MM.1S (cell line): Measurements from ENCODE around the gene DHX8.

Experiments used
- DNase-seq: peaks from one replicate; pipeline ENCODE4 v3.0.0-alpha.2; 2015
- H2AFZ ChIP-seq: fragments of 300-600 bp; sonication (generic); 2 replicates; pipeline ENCODE4 v1.6.0; 2016; ENCODE audit warnings: antibody characterized with exemption, low read length
- H3F3A ChIP-seq: fragments of 300-600 bp; sonication (generic); 2 replicates; pipeline ENCODE4 v1.6.1; 2016; ENCODE audit warnings: mild to moderate bottlenecking, antibody characterized with exemption, low read length, moderate library complexity, mixed read lengths; ENCODE audit not compliant: insufficient read depth
- H3K27ac ChIP-seq: fragments of 300-600 bp; sonication (generic); 2 replicates; pipeline ENCODE4 v1.5.1; 2016; ENCODE audit warnings: mild to moderate bottlenecking, low read length
- H3K27me3 ChIP-seq: fragments of 300-600 bp; sonication (generic); replicated peaks from 2 replicates; pipeline ENCODE4 v1.6.0; 2016; ENCODE audit warnings: low read length; ENCODE audit not compliant: insufficient read depth
- H3K36me3 ChIP-seq: fragments of 300-600 bp; sonication (generic); replicated peaks from 2 replicates; pipeline ENCODE4 v1.6.1; 2016; ENCODE audit warnings: mild to moderate bottlenecking, low read length, mixed read lengths; ENCODE audit not compliant: insufficient read depth
- H3K4me1 ChIP-seq: fragments of 300-600 bp; sonication (generic); 2 replicates; pipeline ENCODE4 v1.6.1; 2016; ENCODE audit warnings: low read length, mixed read lengths
- H3K4me2 ChIP-seq: fragments of 300-600 bp; sonication (generic); 2 replicates; pipeline ENCODE4 v1.6.0; 2016; ENCODE audit warnings: low read depth, low read length
- H3K4me3 ChIP-seq: fragments of 300-600 bp; sonication (generic); 2 replicates; pipeline ENCODE4 v1.5.1; 2016; ENCODE audit warnings: low read length, mixed read lengths
- H3K79me2 ChIP-seq: fragments of 300-600 bp; sonication (generic); 2 replicates; pipeline ENCODE4 v1.6.1; 2016; ENCODE audit warnings: mixed run types, low read length, mixed read lengths
- H3K9ac ChIP-seq: fragments of 300-600 bp; sonication (generic); 2 replicates; pipeline ENCODE4 v1.6.1; 2016; ENCODE audit warnings: low read length, mixed read lengths
- H3K9me2 ChIP-seq: fragments of 300-600 bp; sonication (generic); replicated peaks from 2 replicates; pipeline ENCODE4 v1.6.1; 2016; ENCODE audit warnings: mild to moderate bottlenecking, low read length, mixed read lengths; ENCODE audit not compliant: insufficient read depth
- H3K9me3 ChIP-seq: fragments of 300-600 bp; sonication (generic); replicated peaks from 2 replicates; pipeline ENCODE4 v1.6.1; 2016; ENCODE audit warnings: mild to moderate bottlenecking, low read length, mixed read lengths; ENCODE audit not compliant: insufficient read depth
- H4K20me1 ChIP-seq: fragments of 300-600 bp; sonication (generic); 2 replicates; pipeline ENCODE4 v1.6.1; 2016; ENCODE audit warnings: mild to moderate bottlenecking, low read length, moderate library complexity, mixed read lengths; ENCODE audit not compliant: insufficient read depth
- CTCF ChIP-seq: fragments of 300-600 bp; sonication (generic); IDR thresholded peaks from 2 replicates; pipeline ENCODE4 v1.5.1; 2016; ENCODE audit warnings: antibody characterized with exemption, low read length, mixed read lengths
- EZH2 ChIP-seq: fragments of 300-600 bp; sonication (generic); optimal IDR thresholded peaks from 2 replicates; pipeline ENCODE3; 2017; ENCODE audit warnings: low read depth, mild to moderate bottlenecking, antibody characterized with exemption, low read length, mixed read lengths
- EZH2phosphoT487 ChIP-seq: fragments of 300-600 bp; sonication (generic); IDR thresholded peaks from 2 replicates; pipeline ENCODE4 v1.6.1; 2018; ENCODE audit warnings: antibody characterized with exemption, low read length

DHX8 gene

GRCh38 chr17:43532581-43532980, 48.8 kb downstream of the DHX8 start:
- TF ChIP-seq EZH2phosphoT487 (no peak), EZH2 (no peak), CTCF (no peak)

GRCh38 chr17:43533699-43534098, 49.9 kb downstream of the DHX8 start:
- H3K9ac ChIP-seq: no peak overlapping the region
- no peak overlapping the region for H3K4me3 ChIP-seq
- H3K9me2 ChIP-seq: no peaks in the 10 kb centered on the region
- no peaks in the 10 kb centered on the region for H3F3A ChIP-seq
- no peaks in the 10 kb centered on the region for H4K20me1 ChIP-seq
- no peaks in the 10 kb centered on the region for H3K36me3 ChIP-seq
- no peaks in the 10 kb centered on the region for H3K4me1 ChIP-seq
- H3K27ac ChIP-seq: no peak overlapping the region
- no peak for DNase-seq
- no peak overlapping the region for H2AFZ ChIP-seq
- H3K27me3 ChIP-seq: no peaks in the 10 kb centered on the region
- TF ChIP-seq EZH2 (no peak), CTCF (no peak), EZH2phosphoT487 (no peak)
- H3K4me2 ChIP-seq: no peak overlapping the region
- H3K9me3 ChIP-seq: no peaks in the 10 kb centered on the region
- no peaks in the 10 kb centered on the region for H3K79me2 ChIP-seq

More at GRCh38 chr17:43532581-43532980, 48.8 kb downstream of the DHX8 start:
- no peaks in the 10 kb centered on the region for H3K9me3 ChIP-seq
- no peaks in the 10 kb centered on the region for H3K27me3 ChIP-seq
- H3F3A ChIP-seq: no peaks in the 10 kb centered on the region
- no peak overlapping the region for H2AFZ ChIP-seq
- H3K27ac ChIP-seq: no peak overlapping the region
- H3K79me2 ChIP-seq: no peaks in the 10 kb centered on the region
- H3K36me3 ChIP-seq: no peaks in the 10 kb centered on the region
- H3K9me2 ChIP-seq: no peaks in the 10 kb centered on the region
- no peak overlapping the region for H3K4me2 ChIP-seq
- no peak overlapping the region for H3K4me3 ChIP-seq
- no peak for DNase-seq
- H3K4me1 ChIP-seq: no peaks in the 10 kb centered on the region
- H4K20me1 ChIP-seq: no peaks in the 10 kb centered on the region
- H3K9ac ChIP-seq: no peak overlapping the region

- no peak overlapping the region for H3K4me3 ChIP-seq
- no peaks in the 10 kb centered on the region for H3K9me3 ChIP-seq
- H3K27me3 ChIP-seq: no peaks in the 10 kb centered on the region
- no peaks in the 10 kb centered on the region for H4K20me1 ChIP-seq
- H2AFZ ChIP-seq: no peak overlapping the region
- no peak overlapping the region for H3K4me2 ChIP-seq
- DNase-seq: no peak
- no peak overlapping the region for H3K9ac ChIP-seq
- no peak overlapping the region for H3K27ac ChIP-seq
- no peaks in the 10 kb centered on the region for H3K4me1 ChIP-seq
- TF ChIP-seq EZH2phosphoT487: no peak
- no peak for TF ChIP-seq EZH2
- no peak for TF ChIP-seq CTCF
- H3K36me3 ChIP-seq: no peaks in the 10 kb centered on the region
- no peaks in the 10 kb centered on the region for H3F3A ChIP-seq
- H3K9me2 ChIP-seq: no peaks in the 10 kb centered on the region
- H3K79me2 ChIP-seq: no peaks in the 10 kb centered on the region
These were observed 51.1 kb downstream of the DHX8 start for GRCh38 chr17:43534909-43535308.
